Heart right ventricle (tissue), 16 donors: ENCODE results near the gene SCPEP1. TPM values are rescaled to one million over a fixed set of nuclear protein-coding genes. Genes with fewer than 3 reads are reported as not detected.
"Not testable (repeated sequence)": the region's sequence is repeated elsewhere in the genome, so short reads cannot be mapped to it uniquely, and the experiment has no call there.

Source experiments
- ATAC-seq, 8 donors: fragments of 200-7000 bp; cut with Tn5 transposase; one replicate each; pipeline ENCODE4 v1.9.1; 2020; ENCODE audit warnings: mild to moderate bottlenecking in 8 of 8, moderate library complexity in 8 of 8, moderate number of reproducible peaks in 1 of 8
- DNase-seq, 2 donors: peaks; one replicate each; pipeline ENCODE4 v3.0.0-alpha.2; 2020
- H3K27ac ChIP-seq, 10 donors: fragments of 200-600 bp; sonication (generic) in 2 of 10; one replicate each; pipeline versions ENCODE4 v1.5.0 to v1.8.0; 2020 to 2022; ENCODE audit warnings: mild to moderate bottlenecking in 3 of 10
- H3K27me3 ChIP-seq, 7 donors: fragments of 200-600 bp; one replicate each; pipeline ENCODE4 v1.8.0; 2021 to 2022; ENCODE audit warnings: mild to moderate bottlenecking in 2 of 7
- H3K36me3 ChIP-seq, 9 donors: fragments of 200-600 bp; sonication (generic) in 1 of 9; one replicate each; pipeline versions ENCODE4 v1.5.0 to v1.8.0; 2020 to 2022; ENCODE audit warnings: mild to moderate bottlenecking in 2 of 9
- H3K4me1 ChIP-seq, 9 donors: fragments of 200-600 bp; sonication (generic) in 1 of 9; one replicate each; pipeline versions ENCODE4 v1.5.0 to v1.8.0; 2020 to 2022; ENCODE audit warnings: mild to moderate bottlenecking in 4 of 9
- H3K4me3 ChIP-seq, 10 donors: fragments of 200-600 bp; sonication (generic) in 2 of 10; one replicate each; pipeline versions ENCODE4 v1.5.0 to v1.8.0; 2020 to 2022; ENCODE audit warnings: mild to moderate bottlenecking in 7 of 10, moderate library complexity in 2 of 10
- H3K9me3 ChIP-seq, 11 donors: fragments of 200-600 bp in 10 of 11; sonication (generic) in 2 of 11; one replicate each; pipeline versions ENCODE4 v1.5.0 to v1.8.0; 2013 to 2022; ENCODE audit warnings: mild to moderate bottlenecking in 2 of 11, control low read depth in 1 of 11, moderate library complexity in 1 of 11
- WGBS, 2 donors: extraction: QIAGEN DNeasy Blood & Tissue Kit; methylation state at CpG; one replicate each; pipeline ENCODE4 v1.1.7; 2013; ENCODE audit warnings: inconsistent platforms in 1 of 2; 5-methylcytosine and 5-hydroxymethylcytosine counted together
- intact Hi-C, 10 donors: fragments of 100-400 bp; cut with DNase I; formaldehyde crosslinking; loops; one replicate each; pipeline versions ENCODE4 v1.11.1 to v1.14.2; 2022
- polyA plus RNA-seq, 2 donors: library from polyadenylated mRNA; stranded (reverse); fragments of 200-250 nt; gene quantifications; one replicate each; pipeline ENCODE4 v1.2.3, GENCODE V29; 2013
- total RNA-seq, 10 donors: library from RNA; stranded (reverse); fragmentation: NEBNext Ultra II Directional in 3 of 10; extraction: Animal tissue kit (Norgen Biotek cat#: 25700) in 3 of 10; gene quantifications; one replicate each; pipeline versions ENCODE4 v1.2.1 to v1.2.4, GENCODE V29; 2021 to 2023
- TF ChIP-seq, protein P1 (sequence below), 9 donors: fragments of 200-600 bp; sonication (generic) in 2 of 9; IDR thresholded peaks; one replicate each; pipeline versions ENCODE4 v1.5.0 to v1.8.0; 2021 to 2022; ENCODE audit warnings: antibody characterized with exemption in 9 of 9, mild to moderate bottlenecking in 5 of 9, moderate library complexity in 1 of 9
- donor health status: Arrhythmogenic right ventricular cardiomyopathy.
- donor health status: ischemic (EF 13 %, LVEDD 7.1; RV severe dilation, severe dysfunction).
- donor health status: healthy with polysubstance abuse.
- donor health status: DM: no; HTN: yes; CAD: no.
- donor health status: DM: no; HTN: no; CAD: no.
- donor health status: ischemic (EF 25% LVEDD 6.9; RV normal size, moderate dysfunction).
- donor health status: ischemic (EF 25% LVEDD 5.7; RV mildly dilated, moderate dysfunction).
- donor health status: healthy.
- donor health status: DM: yes; HTN: yes; CAD: no.
- donor health status: Ischemic cardiomyopathy.
- donor health status: ischemic (EF 35%, LVEDD 5.7; RV mildly dilated, moderate dysfunction).
- donor health status: nonischemic (EF 11% LVEDD 7.7; RV severe dilation, severe dysfunction).
- donor health status: DM: yes; HTN: yes; CAD: no.
- donor health status: PGD.
- donor health status: ischemic (EF 29% LVEDD 5.4; RV normal size, mild dysfunction).
- donor health status: nonischemic (EF 23%, LVEDD 6.1; RV moderate dilation, normal function).

The SCPEP1 gene
- total and polyA plus RNA-seq, 12 donors = 26.0 to 229 (median 47.9) TPM

DNA sequence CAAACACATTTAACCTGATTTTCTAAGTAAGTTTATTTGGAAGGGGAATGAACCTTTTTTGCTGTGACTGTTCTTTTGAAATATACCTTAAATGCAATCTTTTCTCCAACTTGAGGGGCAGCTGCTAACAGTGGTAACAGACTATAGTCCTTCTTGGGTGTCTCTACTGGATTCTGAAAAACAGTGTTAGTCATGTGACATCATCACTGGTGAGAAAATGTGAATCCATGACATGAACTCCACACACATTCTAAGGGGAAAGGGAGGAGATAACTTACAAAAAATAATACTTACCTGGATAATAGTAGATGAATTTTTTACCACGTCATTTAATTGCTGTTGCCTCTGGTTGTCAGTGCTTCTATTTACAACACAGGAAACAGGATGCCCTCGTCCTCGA, 28.3 kb upstream of the SCPEP1 start:
- Histone ChIP-seq H3K36me3 (peaks cover 0 to 74% (median 15%) of the 10 kb centered on the region in 9 donors), H3K9me3 (no peaks in the 10 kb centered on the region), H3K27me3 (no peaks in the 10 kb centered on the region), H3K27ac (no peak overlapping the region), H3K4me3 (no peak overlapping the region), H3K4me1 (peaks cover 0 to 5% (median 0%) of the 10 kb centered on the region in 9 donors)
- WGBS, 2 donors = 52 to 57% methylated on average over 3 of the region's 3 CpGs
- ATAC-seq (no peak), DNase-seq (no peak)
- intact Hi-C loops = loop anchor here in 3 of 10 donors (10.0 kb wide), 1 partner anchor 55 kb away; no protein-coding TSS in a partner anchor
- TF ChIP-seq, protein P1, sequence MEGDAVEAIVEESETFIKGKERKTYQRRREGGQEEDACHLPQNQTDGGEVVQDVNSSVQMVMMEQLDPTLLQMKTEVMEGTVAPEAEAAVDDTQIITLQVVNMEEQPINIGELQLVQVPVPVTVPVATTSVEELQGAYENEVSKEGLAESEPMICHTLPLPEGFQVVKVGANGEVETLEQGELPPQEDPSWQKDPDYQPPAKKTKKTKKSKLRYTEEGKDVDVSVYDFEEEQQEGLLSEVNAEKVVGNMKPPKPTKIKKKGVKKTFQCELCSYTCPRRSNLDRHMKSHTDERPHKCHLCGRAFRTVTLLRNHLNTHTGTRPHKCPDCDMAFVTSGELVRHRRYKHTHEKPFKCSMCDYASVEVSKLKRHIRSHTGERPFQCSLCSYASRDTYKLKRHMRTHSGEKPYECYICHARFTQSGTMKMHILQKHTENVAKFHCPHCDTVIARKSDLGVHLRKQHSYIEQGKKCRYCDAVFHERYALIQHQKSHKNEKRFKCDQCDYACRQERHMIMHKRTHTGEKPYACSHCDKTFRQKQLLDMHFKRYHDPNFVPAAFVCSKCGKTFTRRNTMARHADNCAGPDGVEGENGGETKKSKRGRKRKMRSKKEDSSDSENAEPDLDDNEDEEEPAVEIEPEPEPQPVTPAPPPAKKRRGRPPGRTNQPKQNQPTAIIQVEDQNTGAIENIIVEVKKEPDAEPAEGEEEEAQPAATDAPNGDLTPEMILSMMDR (IDR thresholded peaks at IDR 0.05) = no peak

DNA sequence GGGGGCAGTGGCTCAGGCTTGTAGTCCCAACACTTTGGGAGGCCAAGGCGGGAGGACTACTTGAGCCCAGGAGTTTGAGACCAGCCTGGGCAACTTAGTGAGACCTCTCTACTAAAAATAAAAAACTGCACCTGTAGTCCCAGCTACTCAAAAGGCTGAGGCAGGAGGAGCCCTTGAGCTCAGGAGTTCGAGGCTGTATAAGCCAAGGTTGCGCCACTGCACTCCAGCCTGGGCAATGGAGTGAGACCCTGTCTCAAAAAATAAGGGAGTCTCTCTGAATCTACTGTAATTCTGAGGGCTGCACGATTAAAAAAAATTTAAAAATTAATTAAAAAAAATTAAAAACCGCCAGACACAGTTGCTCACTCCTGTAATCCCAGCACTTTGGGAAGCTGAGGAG, 20.9 kb upstream of the SCPEP1 start:
- DNase-seq (no peak), ATAC-seq (no peak)
- H3K36me3 ChIP-seq = peaks cover 0 to 16% (median 0%) of the 10 kb centered on the region in 9 donors
- intact Hi-C loops = no loop called here
- 97 to 98% methylated on average over 5 of the region's 5 CpGs for WGBS, 2 donors
- H3K4me1 ChIP-seq = peaks cover 0 to 27% (median 18%) of the 10 kb centered on the region in 9 donors
- TF ChIP-seq, protein P1 (IDR thresholded peaks at IDR 0.05) = no peak
- no peaks in the 10 kb centered on the region for H3K27me3 ChIP-seq
- no peak overlapping the region for H3K27ac ChIP-seq
- H3K9me3 ChIP-seq = no peaks in the 10 kb centered on the region
- no peak overlapping the region for H3K4me3 ChIP-seq

DNA sequence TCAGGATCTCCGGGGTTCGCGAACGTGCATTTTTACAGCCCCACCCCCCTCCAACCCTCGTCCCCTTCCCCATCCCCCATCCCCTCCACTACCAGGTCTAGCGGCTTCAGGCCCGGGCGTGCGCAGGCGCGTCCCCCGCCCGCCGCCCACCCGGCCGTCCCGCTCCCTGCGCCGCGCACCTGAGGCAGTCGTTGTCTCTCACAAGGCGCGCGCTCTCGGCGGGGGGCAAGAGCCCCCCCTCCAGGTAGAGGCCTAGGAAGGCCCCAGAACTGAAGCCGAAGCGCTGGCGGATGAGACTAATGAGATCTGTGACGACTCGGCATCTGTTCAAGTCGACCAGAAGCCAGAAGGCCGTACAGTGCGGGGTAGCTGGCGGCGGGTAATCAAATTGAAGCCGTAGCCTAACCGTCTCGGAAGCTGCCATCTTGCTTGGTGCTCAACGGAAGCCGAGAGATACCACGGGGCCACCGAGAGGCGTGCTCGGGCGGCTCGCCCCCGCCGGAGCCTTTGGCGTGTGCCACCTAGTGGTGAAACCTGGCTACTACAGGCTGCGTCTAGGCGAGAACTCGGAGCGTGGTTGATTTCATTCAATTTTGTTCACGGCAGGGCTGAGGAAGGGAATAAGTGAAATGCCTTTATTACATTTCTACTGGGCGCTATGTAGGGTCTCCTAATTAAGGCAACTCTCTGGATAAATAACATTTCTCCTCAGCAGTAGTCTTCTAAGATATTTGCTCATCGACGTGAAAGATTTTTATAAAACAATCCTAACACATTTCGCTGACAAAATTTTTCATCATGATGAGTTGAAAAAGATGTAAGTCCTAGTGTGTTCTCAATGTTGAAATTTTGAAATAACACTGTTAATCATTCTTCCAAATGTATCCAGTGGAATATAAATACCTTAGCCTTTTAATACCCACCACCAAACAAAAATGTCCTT, 17.1 kb upstream of the SCPEP1 start, which contains the start of gene COIL:
TSS of gene COIL (minus strand) at position 455 of the 943 bp plus-strand sequence. CDS start at position 424, 31 bp downstream.
- TF ChIP-seq, protein P1 (IDR thresholded peaks at IDR 0.05) = peak; percentile 98 to 100 (median 100)

DNA sequence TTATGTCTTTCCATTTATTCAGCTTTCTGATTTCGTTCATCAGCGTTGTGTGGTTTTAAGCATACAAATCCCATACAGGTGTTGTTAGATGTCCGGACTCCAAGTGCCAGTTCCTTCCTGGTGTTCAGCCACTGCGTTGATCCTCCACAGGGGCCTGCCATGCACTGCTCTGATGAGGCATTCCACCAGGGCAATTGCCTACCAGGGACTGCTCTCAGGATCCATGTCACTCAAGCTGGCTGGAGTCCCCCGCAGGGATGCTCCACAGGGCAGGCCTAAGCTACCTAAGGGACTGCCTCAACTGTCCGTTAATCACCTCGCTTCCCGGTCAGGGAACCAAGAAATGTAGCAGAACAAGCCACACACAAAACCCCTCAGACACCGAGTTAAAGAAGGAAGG, 12.7 kb upstream of the SCPEP1 start:
- H3K4me3 ChIP-seq, intact Hi-C loops, DNase-seq, H3K36me3 ChIP-seq, H3K27ac ChIP-seq, H3K4me1 ChIP-seq, H3K27me3 ChIP-seq, H3K9me3 ChIP-seq, ATAC-seq: not testable (repeated sequence)
- WGBS, 2 donors = 88 to 91% methylated on average over 9 of the region's 9 CpGs

More for the DNA sequence above, 17.1 kb upstream of the SCPEP1 start, which contains the start of gene COIL:
- ATAC-seq = peak; percentile 96 to 99 (median 98)
- DNase-seq = peak; percentile 92 to 93
- 4 to 5% methylated on average over 58 to 59 of the region's 59 CpGs for WGBS, 2 donors
- Histone ChIP-seq H3K4me3 (peak within 1 kb of the TSS; percentile 61 to 92 (median 80)), H3K27me3 (no peaks in the 10 kb centered on the region), H3K4me1 (peaks cover 0 to 27% (median 18%) of the 10 kb centered on the region in 9 donors), H3K27ac (peak within 1 kb of the TSS in 9 of 10 donors; percentile 76 to 95 (median 89)), H3K36me3 (peaks cover 0 to 9% (median 0%) of the 10 kb centered on the region in 9 donors), H3K9me3 (no peaks in the 10 kb centered on the region)
- intact Hi-C loops = no loop called here

DNA sequence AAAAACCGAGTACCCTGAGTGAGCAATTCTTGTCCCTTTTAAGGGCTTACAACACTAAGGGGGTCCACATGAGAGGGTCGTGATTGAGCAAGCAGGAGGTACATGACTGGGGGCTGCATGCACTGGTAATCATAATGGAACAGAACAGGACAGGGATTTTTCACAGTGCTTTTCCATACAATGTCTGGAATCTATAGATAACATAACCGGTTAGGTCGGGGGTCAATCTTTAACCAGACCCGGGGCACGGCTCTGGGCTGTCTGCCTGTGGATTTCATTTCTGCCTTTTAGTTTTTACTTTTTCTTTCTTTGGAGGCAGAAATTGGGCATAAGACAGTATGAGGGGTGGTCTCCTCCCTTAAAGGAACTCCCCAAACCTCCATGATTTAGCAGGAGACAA, 12.2 kb upstream of the SCPEP1 start:
- H3K36me3 ChIP-seq, intact Hi-C loops, H3K4me1 ChIP-seq, ATAC-seq, H3K27me3 ChIP-seq, DNase-seq, H3K27ac ChIP-seq, H3K9me3 ChIP-seq, H3K4me3 ChIP-seq: not testable (repeated sequence)
- 73 to 75% methylated on average over 6 of the region's 6 CpGs for WGBS, 2 donors
